D721Med (cell line): ENCODE results near the gene TUBB8.

Experiments
- DNase-seq: peaks from one replicate; pipeline ENCODE4 v3.0.0; 2011; ENCODE audit warnings: low spot score; ENCODE audit not compliant: insufficient read length
- FAIRE-seq: peaks from 2 replicates; lab custom pipeline; 2011; peaks lifted over from hg19 to GRCh38; lab: Jason Lieb, UNC
- CTCF ChIP-seq: IDR thresholded peaks from 2 replicates; pipeline ENCODE4 v1.5.1; 2012; ENCODE audit warnings: mild to moderate bottlenecking, control low read depth; ENCODE audit not compliant: insufficient read depth; ENCODE audit errors: missing control alignments

Gene TUBB8

GRCh38 chr10:91313-91712 is 42.2 kb upstream of the TUBB8 start:
- no peak for TF ChIP-seq CTCF
- DNase-seq = no peak
- FAIRE-seq = no peak

- TF ChIP-seq CTCF = no peak
- FAIRE-seq = no peak
These were observed 41.1 kb upstream of the TUBB8 start for GRCh38 chr10:90161-90560.

GRCh38 chr10:89248-89647 is 40.2 kb upstream of the TUBB8 start:
- DNase-seq = no peak
- no peak for FAIRE-seq
- no peak for TF ChIP-seq CTCF

More at GRCh38 chr10:90161-90560, 41.1 kb upstream of the TUBB8 start:
- DNase-seq = no peak

GRCh38 chr10:88253-88652 is 39.2 kb upstream of the TUBB8 start:
- DNase-seq (no peak), FAIRE-seq (no peak)
- TF ChIP-seq CTCF = no peak

GRCh38 chr10:87177-88080 is 38.3 kb upstream of the TUBB8 start:
- FAIRE-seq (no peak), DNase-seq (no peak)
- TF ChIP-seq CTCF = no peak

- DNase-seq (no peak), FAIRE-seq (no peak)
- TF ChIP-seq CTCF = no peak
These were observed 36.9 kb upstream of the TUBB8 start for GRCh38 chr10:86031-86430.

GRCh38 chr10:85044-85443 is 35.9 kb upstream of the TUBB8 start:
- no peak for DNase-seq
- no peak for TF ChIP-seq CTCF
- FAIRE-seq = no peak
